ENCODE measurements around the gene CCT4.
A peak's percentile ranks its signal among the peaks of the same experiment; 100 is the strongest.
"Not testable (repeated sequence)": the region's sequence is repeated elsewhere in the genome, so short reads cannot be mapped to it uniquely, and the experiment has no call there.

CCT4 gene

GRCh38 chr2:61920548-61920947 lies 32.1 kb upstream of the CCT4 start (continued):
- TF ChIP-seq ZBTB44 (tag by site-specific recombination; IDR thresholded peaks at IDR 0.05) (no peak), ZNF157 (tag by site-specific recombination; IDR thresholded peaks at IDR 0.05) (no peak), ZNF211 (tag by site-specific recombination; IDR thresholded peaks at IDR 0.05; ENCODE audit: low read depth) (no peak)

GRCh38 chr2:61914794-61915193 lies 26.3 kb upstream of the CCT4 start:
- H3K4me1 ChIP-seq (ENCODE audit: control insufficient read depth, insufficient read depth, low read length); H3K4me3 ChIP-seq (ENCODE audit: low read depth, low read length); H3K27ac ChIP-seq (ENCODE audit: extremely low read depth, low read depth, low read length); CTCF ChIA-PET; H3K36me3 ChIP-seq (ENCODE audit: control insufficient read depth in 2 of 2, insufficient read depth in 1 of 2, low read length in 2 of 2); H3K9me3 ChIP-seq (ENCODE audit: control insufficient read depth, insufficient read depth, low read depth, low read length); POLR2A ChIA-PET: not testable (repeated sequence)

GRCh38 chr2:61911510-61911909 lies 23.1 kb upstream of the CCT4 start:
- ChIA-PET CTCF (interaction anchor here (0.6 to 1.5 kb wide), 5 partner anchors 13 to 776 kb away, joined by 3 to 4 read pairs (median 4); no protein-coding TSS in a partner anchor), POLR2A (no interaction called here)

GRCh38 chr2:61910603-61911002 lies 22.1 kb upstream of the CCT4 start:
- Histone ChIP-seq H3K27ac (ENCODE audit: extremely low read depth, low read depth, low read length) (no peak overlapping the region), H3K36me3 (ENCODE audit: control insufficient read depth in 2 of 2, insufficient read depth in 1 of 2, low read length in 2 of 2) (no peaks in the 10 kb centered on the region; a peak in 1 of 3 replicates), H3K9me3 (ENCODE audit: control insufficient read depth, insufficient read depth, low read depth, low read length) (no peaks in the 10 kb centered on the region), H3K4me1 (ENCODE audit: control insufficient read depth, insufficient read depth, low read length) (peaks cover 3% of the 10 kb centered on the region; the same call in 1 of the 2 replicates), H3K4me3 (ENCODE audit: low read depth, low read length) (no peak overlapping the region)
- ChIA-PET CTCF (no interaction called here), POLR2A (no interaction called here)
- TF ChIP-seq ZNF18 (tag by site-specific recombination; IDR thresholded peaks at IDR 0.05) (no peak), ZNF654 (tag by site-specific recombination; IDR thresholded peaks at IDR 0.05; ENCODE audit: low read depth) (peak; percentile 14; the same call in 1 of the 2 replicates)

More at GRCh38 chr2:61911510-61911909, 23.1 kb upstream of the CCT4 start:
- no peaks in the 10 kb centered on the region for H3K9me3 ChIP-seq (ENCODE audit: control insufficient read depth, insufficient read depth, low read depth, low read length)
- H3K4me1 ChIP-seq (ENCODE audit: control insufficient read depth, insufficient read depth, low read length) = peaks cover 3% of the 10 kb centered on the region; the same call in 1 of the 2 replicates
- H3K36me3 ChIP-seq (ENCODE audit: control insufficient read depth in 2 of 2, insufficient read depth in 1 of 2, low read length in 2 of 2) = no peaks in the 10 kb centered on the region; a peak in 1 of 3 replicates
- H3K27ac ChIP-seq (ENCODE audit: extremely low read depth, low read depth, low read length) = no peak overlapping the region
- TF ChIP-seq ZNF654 (tag by site-specific recombination; IDR thresholded peaks at IDR 0.05; ENCODE audit: low read depth) (peak; percentile 45), ZNF157 (tag by site-specific recombination; IDR thresholded peaks at IDR 0.05) (no peak)
- no peak overlapping the region for H3K4me3 ChIP-seq (ENCODE audit: low read depth, low read length)

- ChIA-PET CTCF (no interaction called here), POLR2A (no interaction called here)
- H3K4me3 ChIP-seq (ENCODE audit: low read depth, low read length) = no peak overlapping the region
- H3K36me3 ChIP-seq (ENCODE audit: control insufficient read depth in 2 of 2, insufficient read depth in 1 of 2, low read length in 2 of 2) = no peaks in the 10 kb centered on the region; a peak in 1 of 3 replicates
- H3K9me3 ChIP-seq (ENCODE audit: control insufficient read depth, insufficient read depth, low read depth, low read length) = no peaks in the 10 kb centered on the region
- peaks cover 3% of the 10 kb centered on the region; the same call in 1 of the 2 replicates for H3K4me1 ChIP-seq (ENCODE audit: control insufficient read depth, insufficient read depth, low read length)
- no peak overlapping the region for H3K27ac ChIP-seq (ENCODE audit: extremely low read depth, low read depth, low read length)
- TF ChIP-seq ZFP69B (tag by site-specific recombination; IDR thresholded peaks at IDR 0.05) (no peak), ZNF24 (tag by site-specific recombination; IDR thresholded peaks at IDR 0.05) (no peak), ZNF521 (tag by site-specific recombination; IDR thresholded peaks at IDR 0.05) (no peak), ZSCAN5A (tag by site-specific recombination; IDR thresholded peaks at IDR 0.05) (no peak), ZNF449 (tag by site-specific recombination; IDR thresholded peaks at IDR 0.05) (no peak), ZNF148 (tag by site-specific recombination; IDR thresholded peaks at IDR 0.05; ENCODE audit: borderline replicate concordance) (no peak), ZNF621 (tag by site-specific recombination; IDR thresholded peaks at IDR 0.05) (no peak), ZNF391 (tag by site-specific recombination; IDR thresholded peaks at IDR 0.05; ENCODE audit: borderline replicate concordance, low read depth) (no peak), ZNF473 (tag by site-specific recombination; IDR thresholded peaks at IDR 0.05) (no peak), ZNF792 (tag by site-specific recombination; IDR thresholded peaks at IDR 0.05) (no peak), MYNN (tag by site-specific recombination; IDR thresholded peaks at IDR 0.05; ENCODE audit: borderline replicate concordance) (no peak), ZNF777 (tag by site-specific recombination; IDR thresholded peaks at IDR 0.05; ENCODE audit: borderline replicate concordance) (no peak)
Measured at GRCh38 chr2:61909116-61909515, 20.7 kb upstream of the CCT4 start.

Data from HEK293 (cell line).